GM23248 (cell line): ENCODE data around the gene CACNA1C. TPM values are rescaled to one million over a fixed set of nuclear protein-coding genes. Genes with fewer than 3 reads are reported as not detected.
A peak's percentile ranks its signal among the peaks of the same experiment; 100 is the strongest.

Experiments
- DNase-seq: peaks from one replicate; pipeline ENCODE4 v3.0.0-alpha.2; 2015
- H2AFZ ChIP-seq: fragments of 200-600 bp; sonication (generic); 2 replicates; pipeline ENCODE4 v1.6.1; 2016; ENCODE audit warnings: antibody characterized with exemption
- H3F3A ChIP-seq: fragments of 200-600 bp; sonication (generic); 2 replicates; pipeline ENCODE4 v1.6.1; 2016; ENCODE audit warnings: mild to moderate bottlenecking, antibody characterized with exemption, mixed run types; ENCODE audit not compliant: insufficient read depth
- H3K27ac ChIP-seq: fragments of 200-600 bp; sonication (generic); 2 replicates; pipeline ENCODE4 v1.5.1; 2016; ENCODE audit warnings: mild to moderate bottlenecking
- H3K27me3 ChIP-seq: fragments of 200-600 bp; sonication (generic); replicated peaks from 2 replicates; pipeline ENCODE4 v1.6.1; 2016; ENCODE audit warnings: mild to moderate bottlenecking; ENCODE audit not compliant: insufficient read depth
- H3K36me3 ChIP-seq: fragments of 200-600 bp; sonication (generic); 2 replicates; pipeline ENCODE4 v1.6.1; 2016; ENCODE audit warnings: low read depth, mild to moderate bottlenecking
- H3K4me1 ChIP-seq: fragments of 200-600 bp; sonication (generic); 2 replicates; pipeline ENCODE4 v1.6.1; 2016; ENCODE audit warnings: mild to moderate bottlenecking; ENCODE audit not compliant: insufficient read depth
- H3K4me2 ChIP-seq: fragments of 200-600 bp; sonication (generic); one replicate; pipeline ENCODE4 v1.6.1; 2016; ENCODE audit warnings: mild to moderate bottlenecking; ENCODE audit not compliant: unreplicated experiment
- H3K4me3 ChIP-seq: fragments of 200-600 bp; sonication (generic); 2 replicates; pipeline ENCODE4 v1.5.1; 2016; ENCODE audit warnings: mild to moderate bottlenecking
- H3K79me2 ChIP-seq: fragments of 200-600 bp; sonication (generic); 2 replicates; pipeline ENCODE4 v1.6.1; 2016; ENCODE audit warnings: mild to moderate bottlenecking; ENCODE audit not compliant: insufficient read depth
- H3K9ac ChIP-seq: fragments of 200-600 bp; sonication (generic); 2 replicates; pipeline ENCODE4 v1.6.1; 2016; ENCODE audit warnings: mild to moderate bottlenecking
- H3K9me2 ChIP-seq: fragments of 200-600 bp; sonication (generic); 2 replicates; pipeline ENCODE4 v1.6.1; 2016; ENCODE audit warnings: mixed run types, mild to moderate bottlenecking, moderate library complexity; ENCODE audit not compliant: insufficient read depth
- H3K9me3 ChIP-seq: fragments of 200-600 bp; sonication (generic); one replicate; pipeline ENCODE4 v1.6.1; 2017; ENCODE audit warnings: low read depth
- H4K20me1 ChIP-seq: fragments of 200-600 bp; sonication (generic); 2 replicates; pipeline ENCODE4 v1.6.0; 2016; ENCODE audit not compliant: insufficient read depth
- EZH2 ChIP-seq: fragments of 200-600 bp; sonication (generic); IDR thresholded peaks from 2 replicates; pipeline ENCODE4 v1.6.1; 2018; ENCODE audit warnings: antibody characterized with exemption, mild to moderate bottlenecking; ENCODE audit not compliant: insufficient read depth, poor library complexity, severe bottlenecking
- EZH2phosphoT487 ChIP-seq: fragments of 200-600 bp; sonication (generic); IDR thresholded peaks from 2 replicates; pipeline ENCODE4 v1.6.1; 2018; ENCODE audit warnings: antibody characterized with exemption, moderate library complexity, mild to moderate bottlenecking, low read depth; ENCODE audit not compliant: insufficient read depth
- WGBS, 2 experiments: methylation state at CpG; one replicate each; pipeline ENCODE4 v1.1.6; 2015 to 2017; ENCODE audit warnings: low lambda C conversion rate in 2 of 2, low coverage in 1 of 2; ENCODE audit errors: missing lambda C conversion rate in 2 of 2; 5-methylcytosine and 5-hydroxymethylcytosine counted together
- in situ Hi-C: fragments of 300-500 bp; cut with MboI; formaldehyde crosslinking; loops from 2 replicates; pipeline ENCODE4 v1.15.0; 2020
- polyA plus RNA-seq: library from polyadenylated mRNA; unstranded; fragments of >200 nt; fragmentation: Nextera tagmentation; extraction: Ambion mirVana; gene quantifications from 2 replicates; pipeline ENCODE4 v1.2.1, GENCODE V29; 2016
- total RNA-seq: library from RNA; depleted of rRNA; stranded (reverse); fragments of >200 nt; shearing (Covaris generic); gene quantifications from 2 replicates; pipeline ENCODE4 v1.2.3, GENCODE V29; 2014

CACNA1C gene
- total and polyA plus RNA-seq, 2 experiments from 2014 or later = 4.9 to 11.5 TPM

- Histone ChIP-seq H3K4me2 (peak overlapping the region; percentile 55), H3K9me2 (no peaks in the 10 kb centered on the region), H3K27me3 (no peaks in the 10 kb centered on the region), H3K9ac (peak overlapping the region; percentile 45), H4K20me1 (no peaks in the 10 kb centered on the region), H2AFZ (peak overlapping the region; percentile 56), H3F3A (peaks cover 37% of the 10 kb centered on the region), H3K4me1 (peaks cover 40% of the 10 kb centered on the region), H3K79me2 (peaks cover 62% of the 10 kb centered on the region), H3K27ac (peak overlapping the region; percentile 55), H3K9me3 (no peaks in the 10 kb centered on the region), H3K4me3 (peak overlapping the region; percentile 46), H3K36me3 (no peaks in the 10 kb centered on the region)
- in situ Hi-C loops = no loop called here
- TF ChIP-seq EZH2phosphoT487 (no peak), EZH2 (no peak)
- peak; percentile 77 for DNase-seq
- 37 to 38% methylated on average over 23 of the region's 23 CpGs for WGBS, 2 experiments
These were observed 131.1 kb downstream of the CACNA1C start for GRCh38 chr12:2183556-2184541.

DNA sequence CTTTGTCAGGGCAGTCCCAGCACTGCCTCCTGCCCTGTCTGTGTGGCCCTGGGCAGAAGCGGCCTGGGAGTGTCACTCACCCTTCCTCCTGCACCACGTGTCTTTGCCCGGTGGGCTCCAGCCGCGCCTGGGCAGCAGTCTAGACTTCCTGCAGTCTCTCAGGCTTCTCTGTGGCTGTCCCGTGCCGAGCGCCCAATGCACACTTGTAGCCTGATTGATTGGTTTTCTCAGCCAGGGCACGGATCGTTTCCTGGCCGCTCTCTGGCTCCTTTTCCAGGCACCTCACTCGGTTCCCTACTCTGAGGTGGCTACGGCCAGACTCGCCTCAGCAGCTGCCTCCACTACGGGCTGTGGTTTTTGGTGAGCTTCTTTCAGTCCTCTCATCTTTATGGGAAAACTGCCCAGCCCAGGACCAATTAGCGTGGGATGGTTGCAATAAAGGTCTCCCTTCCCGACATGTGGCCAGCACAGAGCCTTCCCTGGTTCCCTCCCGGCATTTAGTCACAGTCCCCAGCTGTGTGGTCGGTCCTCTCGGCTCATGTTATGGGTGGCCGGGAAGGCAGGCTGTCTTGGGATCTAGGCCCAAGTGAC is 133.1 kb downstream of the CACNA1C start:
- in situ Hi-C loops = no loop called here
- no peaks in the 10 kb centered on the region for H3K9me3 ChIP-seq
- H3K4me3 ChIP-seq = no peak overlapping the region
- DNase-seq = no peak
- H3K27ac ChIP-seq = no peak overlapping the region
- peaks cover 21% of the 10 kb centered on the region for H3F3A ChIP-seq
- no peaks in the 10 kb centered on the region for H3K27me3 ChIP-seq
- no peak overlapping the region for H3K9ac ChIP-seq
- 91 to 93% methylated on average over 21 of the region's 21 CpGs for WGBS, 2 experiments
- peaks cover 68% of the 10 kb centered on the region for H3K79me2 ChIP-seq
- no peak for TF ChIP-seq EZH2phosphoT487
- no peak for TF ChIP-seq EZH2
- H3K4me1 ChIP-seq = peaks cover 22% of the 10 kb centered on the region
- H3K36me3 ChIP-seq = no peaks in the 10 kb centered on the region
- H3K9me2 ChIP-seq = no peaks in the 10 kb centered on the region
- no peak overlapping the region for H3K4me2 ChIP-seq
- H4K20me1 ChIP-seq = no peaks in the 10 kb centered on the region
- H2AFZ ChIP-seq = no peak overlapping the region

GRCh38 chr12:2187195-2187945 is 134.6 kb downstream of the CACNA1C start:
- Histone ChIP-seq H3F3A (peaks cover 11% of the 10 kb centered on the region; the same call in 1 of the 2 replicates), H3K9me2 (no peaks in the 10 kb centered on the region), H3K36me3 (no peaks in the 10 kb centered on the region), H3K9me3 (no peaks in the 10 kb centered on the region), H4K20me1 (no peaks in the 10 kb centered on the region), H3K79me2 (peaks cover 52% of the 10 kb centered on the region), H3K9ac (no peak overlapping the region), H3K27ac (no peak overlapping the region), H3K4me1 (peaks cover 17% of the 10 kb centered on the region), H3K27me3 (no peaks in the 10 kb centered on the region), H3K4me2 (no peak overlapping the region), H2AFZ (no peak overlapping the region), H3K4me3 (no peak overlapping the region)
- DNase-seq = no peak
- WGBS, 2 experiments = 88 to 93% methylated on average over 15 of the region's 15 CpGs
- no peak for TF ChIP-seq EZH2phosphoT487
- no peak for TF ChIP-seq EZH2
- in situ Hi-C loops = no loop called here

DNA sequence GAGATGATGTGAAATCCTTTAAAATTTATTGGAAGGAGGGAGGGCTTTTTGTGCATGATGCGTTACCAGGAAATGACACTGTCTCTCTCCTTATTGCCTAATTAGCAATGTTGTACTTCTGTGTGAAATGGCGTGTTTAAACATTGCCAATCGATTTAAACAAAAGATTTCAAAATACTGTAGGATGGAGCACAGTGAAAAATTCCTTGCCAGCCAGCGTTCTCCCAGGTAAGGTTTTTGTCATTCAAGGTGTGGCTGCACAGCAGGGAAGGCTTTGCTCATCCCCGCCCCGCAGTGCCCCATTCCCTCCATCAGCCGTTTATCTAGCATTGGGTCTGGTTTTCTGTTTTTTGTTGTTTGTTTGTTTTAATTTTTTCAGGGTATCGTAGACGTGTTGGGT is 137.3 kb downstream of the CACNA1C start:
- H3K4me1 ChIP-seq = no peaks in the 10 kb centered on the region
- WGBS, 2 experiments = 90 to 95% methylated on average over 9 of the region's 9 CpGs
- in situ Hi-C loops = no loop called here
- H3K4me3 ChIP-seq = no peak overlapping the region
- DNase-seq = no peak
- no peak overlapping the region for H3K27ac ChIP-seq
- H3K79me2 ChIP-seq = peaks cover 41% of the 10 kb centered on the region
- no peaks in the 10 kb centered on the region for H3F3A ChIP-seq
- no peaks in the 10 kb centered on the region for H4K20me1 ChIP-seq
- H3K4me2 ChIP-seq = no peak overlapping the region
- TF ChIP-seq EZH2 (no peak), EZH2phosphoT487 (no peak)
- H3K9me3 ChIP-seq = no peaks in the 10 kb centered on the region
- H3K27me3 ChIP-seq = no peaks in the 10 kb centered on the region
- no peak overlapping the region for H2AFZ ChIP-seq
- no peaks in the 10 kb centered on the region for H3K36me3 ChIP-seq
- no peak overlapping the region for H3K9ac ChIP-seq
- no peaks in the 10 kb centered on the region for H3K9me2 ChIP-seq
